ENCODE measurements around the gene ADAMTS12. TPM values are rescaled to one million over a fixed set of nuclear protein-coding genes. Genes with fewer than 3 reads are reported as not detected.

The ADAMTS12 gene
- total and polyA plus RNA-seq, 2 of the 8 experiments (the other 6 are each of a cell fraction or from before 2014, with no cell fraction given), result 6.4 to 12.8 TPM

DNA sequence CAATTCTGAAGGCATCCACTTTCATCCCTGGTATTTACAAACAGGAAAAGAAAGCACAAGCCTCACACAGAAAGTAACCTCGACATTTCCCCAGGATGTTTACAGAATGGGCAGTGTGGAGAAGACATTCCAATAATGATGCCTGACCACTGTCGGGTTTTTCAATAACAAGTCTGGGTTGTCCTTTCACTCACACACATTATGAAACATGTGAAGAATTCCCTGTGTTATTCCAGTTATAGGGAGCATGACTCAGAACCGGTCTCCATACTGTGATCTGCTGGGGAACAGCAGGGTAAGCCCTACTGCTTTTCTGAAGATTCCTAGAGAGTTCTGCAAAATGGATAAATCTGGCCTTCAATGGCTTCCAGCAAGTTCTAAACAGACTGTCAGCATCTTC, 155.3 kb downstream of the ADAMTS12 start (continued):
- TF ChIP-seq JUN (IDR thresholded peaks at IDR 0.05; ENCODE audit: low read depth, low read length), result no peak
- TF ChIP-seq BRCA1 (IDR thresholded peaks at IDR 0.05; ENCODE audit: low read depth, low read length), result no peak
- TF ChIP-seq SP2 (IDR thresholded peaks at IDR 0.05; ENCODE audit: low read length), result no peak
- TF ChIP-seq SIRT6 (IDR thresholded peaks at IDR 0.05; ENCODE audit: low read length), result no peak

Measured in H1 (cell line).